NCI-H1417 (cell line): ENCODE results near the gene LRRC75B.
A peak's percentile ranks its signal among the peaks of the same experiment; 100 is the strongest.
"Not testable (repeated sequence)": the region's sequence is repeated elsewhere in the genome, so short reads cannot be mapped to it uniquely, and the experiment has no call there.

ENCODE experiments used
- DNase-seq, 3 experiments: peaks; one replicate each; lab custom pipeline; 2025; lab: John Stamatoyannopoulos, UW

Gene LRRC75B

GRCh38 chr22:24553597-24554312 is 39.1 kb downstream of the LRRC75B start:
- DNase-seq = peak; percentile 13 to 42 (median 16)

- DNase-seq = not testable (repeated sequence)
Measured at GRCh38 chr22:24552503-24553286, 40.2 kb downstream of the LRRC75B start.

GRCh38 chr22:24550902-24551435 is 41.9 kb downstream of the LRRC75B start:
- no peak for DNase-seq

GRCh38 chr22:24550028-24550901 is 42.6 kb downstream of the LRRC75B start:
- no peak for DNase-seq

- DNase-seq = no peak
Measured at GRCh38 chr22:24548812-24549211, 44.1 kb downstream of the LRRC75B start.

- DNase-seq = no peak
Measured at GRCh38 chr22:24543679-24544243, 49.1 kb downstream of the LRRC75B start.

GRCh38 chr22:24543185-24543601 is 49.7 kb downstream of the LRRC75B start:
- no peak for DNase-seq

- DNase-seq = no peak
Measured at GRCh38 chr22:24542641-24543040, 50.2 kb downstream of the LRRC75B start.

GRCh38 chr22:24541681-24542515 is 51.0 kb downstream of the LRRC75B start:
- DNase-seq = no peak

- DNase-seq = no peak
Measured at GRCh38 chr22:24540470-24540869, 52.4 kb downstream of the LRRC75B start.

GRCh38 chr22:24536089-24536488 is 56.8 kb downstream of the LRRC75B start:
- no peak for DNase-seq
